Parathyroid adenoma (tissue), 2 donors: ENCODE data around the gene DCAF6.

Experiments used
- H2AFZ ChIP-seq: fragments of 300-600 bp; sonication (generic); one replicate; pipeline ENCODE4 v1.7.0; 2017; ENCODE audit warnings: antibody characterized with exemption, mild to moderate bottlenecking
- H3K27ac ChIP-seq: fragments of 300-600 bp; sonication (generic); one replicate; pipeline ENCODE4 v1.7.0; 2017
- H3K27me3 ChIP-seq: fragments of 300-600 bp; sonication (generic); one replicate; pipeline ENCODE4 v1.7.0; 2017; ENCODE audit warnings: low read length; ENCODE audit not compliant: control insufficient read depth, insufficient read depth
- H3K36me3 ChIP-seq: fragments of 300-600 bp; sonication (generic); one replicate; pipeline ENCODE4 v1.7.0; 2017; ENCODE audit warnings: low read length; ENCODE audit not compliant: control insufficient read depth, insufficient read depth
- H3K4me1 ChIP-seq: fragments of 300-600 bp; sonication (generic); one replicate; pipeline ENCODE4 v1.7.0; 2017; ENCODE audit warnings: control low read depth
- H3K4me2 ChIP-seq: fragments of 300-600 bp; sonication (generic); one replicate; pipeline ENCODE4 v1.7.0; 2017; ENCODE audit warnings: low read length
- H3K4me3 ChIP-seq: fragments of 300-600 bp; sonication (generic); one replicate; pipeline ENCODE4 v1.7.0; 2017; ENCODE audit warnings: low read depth, low read length
- H3K79me2 ChIP-seq: fragments of 300-600 bp; sonication (generic); one replicate; pipeline ENCODE4 v1.7.0; 2017; ENCODE audit warnings: control low read depth
- H3K9ac ChIP-seq: fragments of 300-600 bp; sonication (generic); one replicate; pipeline ENCODE4 v1.7.0; 2017; ENCODE audit warnings: mild to moderate bottlenecking
- H3K9me3 ChIP-seq: fragments of 300-600 bp; sonication (generic); one replicate; pipeline ENCODE4 v1.7.0; 2017; ENCODE audit warnings: low read length; ENCODE audit not compliant: control insufficient read depth
- CTCF ChIP-seq: fragments of 300-600 bp; sonication (generic); IDR thresholded peaks from one replicate; pipeline ENCODE4 v1.7.0; 2017; ENCODE audit warnings: antibody characterized with exemption, mild to moderate bottlenecking
- donor health status: primary hyperparathyroidism.

The DCAF6 gene

GRCh38 chr1:168032029-168032428, 95.5 kb downstream of the DCAF6 start:
- no peak for TF ChIP-seq CTCF
- Histone ChIP-seq H3K9me3 (no peaks in the 10 kb centered on the region), H3K36me3 (no peaks in the 10 kb centered on the region), H3K4me3 (no peak overlapping the region), H3K9ac (no peak overlapping the region), H3K4me2 (no peak overlapping the region), H3K79me2 (no peaks in the 10 kb centered on the region), H3K27ac (no peak overlapping the region), H3K4me1 (no peaks in the 10 kb centered on the region), H2AFZ (no peak overlapping the region), H3K27me3 (no peaks in the 10 kb centered on the region)

GRCh38 chr1:168035345-168035744, 98.9 kb downstream of the DCAF6 start:
- Histone ChIP-seq H3K4me1 (no peaks in the 10 kb centered on the region), H3K4me2 (no peak overlapping the region), H3K36me3 (no peaks in the 10 kb centered on the region), H3K79me2 (no peaks in the 10 kb centered on the region), H3K9ac (no peak overlapping the region), H3K4me3 (no peak overlapping the region), H3K27me3 (no peaks in the 10 kb centered on the region), H3K9me3 (no peaks in the 10 kb centered on the region), H2AFZ (no peak overlapping the region), H3K27ac (no peak overlapping the region)
- TF ChIP-seq CTCF: no peak

- no peak overlapping the region for H3K4me3 ChIP-seq
- no peaks in the 10 kb centered on the region for H3K27me3 ChIP-seq
- H3K4me1 ChIP-seq: no peaks in the 10 kb centered on the region
- H3K79me2 ChIP-seq: no peaks in the 10 kb centered on the region
- H3K36me3 ChIP-seq: no peaks in the 10 kb centered on the region
- no peak overlapping the region for H3K27ac ChIP-seq
- H3K4me2 ChIP-seq: no peak overlapping the region
- H2AFZ ChIP-seq: no peak overlapping the region
- no peak overlapping the region for H3K9ac ChIP-seq
- no peak for TF ChIP-seq CTCF
- H3K9me3 ChIP-seq: no peaks in the 10 kb centered on the region
Observed at GRCh38 chr1:168042362-168042761, 105.9 kb downstream of the DCAF6 start.

GRCh38 chr1:168045311-168045710, 108.8 kb downstream of the DCAF6 start:
- H3K36me3 ChIP-seq: no peaks in the 10 kb centered on the region
- no peaks in the 10 kb centered on the region for H3K79me2 ChIP-seq
- H3K27ac ChIP-seq: no peak overlapping the region
- H3K4me2 ChIP-seq: no peak overlapping the region
- no peaks in the 10 kb centered on the region for H3K4me1 ChIP-seq
- no peak overlapping the region for H2AFZ ChIP-seq
- no peaks in the 10 kb centered on the region for H3K9me3 ChIP-seq
- H3K27me3 ChIP-seq: no peaks in the 10 kb centered on the region
- TF ChIP-seq CTCF: no peak
- no peak overlapping the region for H3K4me3 ChIP-seq
- H3K9ac ChIP-seq: no peak overlapping the region

- no peak for TF ChIP-seq CTCF
- no peak overlapping the region for H3K27ac ChIP-seq
- H3K9me3 ChIP-seq: no peaks in the 10 kb centered on the region
- no peaks in the 10 kb centered on the region for H3K36me3 ChIP-seq
- H3K4me1 ChIP-seq: no peaks in the 10 kb centered on the region
- no peak overlapping the region for H3K4me3 ChIP-seq
- no peak overlapping the region for H3K4me2 ChIP-seq
- H2AFZ ChIP-seq: no peak overlapping the region
- no peaks in the 10 kb centered on the region for H3K27me3 ChIP-seq
- no peaks in the 10 kb centered on the region for H3K79me2 ChIP-seq
- H3K9ac ChIP-seq: no peak overlapping the region
Observed at GRCh38 chr1:168050307-168050706, 113.8 kb downstream of the DCAF6 start.
